GM12875 (cell line): ENCODE results near the gene NHLH1.
A peak's percentile ranks its signal among the peaks of the same experiment; 100 is the strongest.

Source experiments
- H3K4me3 ChIP-seq: one replicate; pipeline ENCODE4 v1.5.1; 2011; ENCODE audit warnings: low read depth, low read length, control low read depth
- TF ChIP-seq, protein P1 (sequence below): IDR thresholded peaks from 2 replicates; pipeline ENCODE4 v1.5.1; 2011; ENCODE audit warnings: low read depth, mild to moderate bottlenecking, control low read depth, inconsistent platforms, low read length, moderate library complexity, borderline replicate concordance; ENCODE audit not compliant: insufficient read depth

NHLH1 gene

GRCh38 chr1:160371346-160371631 lies 4.4 kb downstream of the NHLH1 start:
- TF ChIP-seq, protein P1, sequence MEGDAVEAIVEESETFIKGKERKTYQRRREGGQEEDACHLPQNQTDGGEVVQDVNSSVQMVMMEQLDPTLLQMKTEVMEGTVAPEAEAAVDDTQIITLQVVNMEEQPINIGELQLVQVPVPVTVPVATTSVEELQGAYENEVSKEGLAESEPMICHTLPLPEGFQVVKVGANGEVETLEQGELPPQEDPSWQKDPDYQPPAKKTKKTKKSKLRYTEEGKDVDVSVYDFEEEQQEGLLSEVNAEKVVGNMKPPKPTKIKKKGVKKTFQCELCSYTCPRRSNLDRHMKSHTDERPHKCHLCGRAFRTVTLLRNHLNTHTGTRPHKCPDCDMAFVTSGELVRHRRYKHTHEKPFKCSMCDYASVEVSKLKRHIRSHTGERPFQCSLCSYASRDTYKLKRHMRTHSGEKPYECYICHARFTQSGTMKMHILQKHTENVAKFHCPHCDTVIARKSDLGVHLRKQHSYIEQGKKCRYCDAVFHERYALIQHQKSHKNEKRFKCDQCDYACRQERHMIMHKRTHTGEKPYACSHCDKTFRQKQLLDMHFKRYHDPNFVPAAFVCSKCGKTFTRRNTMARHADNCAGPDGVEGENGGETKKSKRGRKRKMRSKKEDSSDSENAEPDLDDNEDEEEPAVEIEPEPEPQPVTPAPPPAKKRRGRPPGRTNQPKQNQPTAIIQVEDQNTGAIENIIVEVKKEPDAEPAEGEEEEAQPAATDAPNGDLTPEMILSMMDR, result no peak
- no peak overlapping the region for H3K4me3 ChIP-seq

- TF ChIP-seq, protein P1, result no peak
- no peak overlapping the region for H3K4me3 ChIP-seq
Measured at GRCh38 chr1:160371756-160372155, 4.9 kb downstream of the NHLH1 start.

DNA sequence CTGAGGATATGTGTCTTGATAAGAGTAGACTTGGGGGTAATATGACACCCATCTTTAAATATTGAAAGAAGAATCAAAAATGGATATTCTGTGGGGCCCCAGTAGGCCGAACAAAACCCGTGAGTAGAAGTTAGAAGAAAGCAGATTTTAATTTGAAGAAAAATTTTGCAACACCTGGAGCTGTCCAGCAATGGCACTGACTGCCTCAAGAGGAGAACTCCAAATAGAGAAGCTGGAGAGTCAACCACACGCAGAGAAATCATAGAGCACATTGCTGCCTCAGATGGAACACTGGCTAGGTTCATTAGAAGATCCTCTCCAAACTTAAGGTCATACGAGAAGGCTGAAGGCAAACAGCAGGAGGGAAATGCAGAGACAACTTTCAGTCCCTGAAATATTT lies 6.8 kb downstream of the NHLH1 start:
- no peak overlapping the region for H3K4me3 ChIP-seq
- TF ChIP-seq, protein P1, result no peak

- TF ChIP-seq, protein P1, result no peak
- H3K4me3 ChIP-seq, result no peak overlapping the region
Measured at GRCh38 chr1:160374306-160375110, 7.6 kb downstream of the NHLH1 start.

DNA sequence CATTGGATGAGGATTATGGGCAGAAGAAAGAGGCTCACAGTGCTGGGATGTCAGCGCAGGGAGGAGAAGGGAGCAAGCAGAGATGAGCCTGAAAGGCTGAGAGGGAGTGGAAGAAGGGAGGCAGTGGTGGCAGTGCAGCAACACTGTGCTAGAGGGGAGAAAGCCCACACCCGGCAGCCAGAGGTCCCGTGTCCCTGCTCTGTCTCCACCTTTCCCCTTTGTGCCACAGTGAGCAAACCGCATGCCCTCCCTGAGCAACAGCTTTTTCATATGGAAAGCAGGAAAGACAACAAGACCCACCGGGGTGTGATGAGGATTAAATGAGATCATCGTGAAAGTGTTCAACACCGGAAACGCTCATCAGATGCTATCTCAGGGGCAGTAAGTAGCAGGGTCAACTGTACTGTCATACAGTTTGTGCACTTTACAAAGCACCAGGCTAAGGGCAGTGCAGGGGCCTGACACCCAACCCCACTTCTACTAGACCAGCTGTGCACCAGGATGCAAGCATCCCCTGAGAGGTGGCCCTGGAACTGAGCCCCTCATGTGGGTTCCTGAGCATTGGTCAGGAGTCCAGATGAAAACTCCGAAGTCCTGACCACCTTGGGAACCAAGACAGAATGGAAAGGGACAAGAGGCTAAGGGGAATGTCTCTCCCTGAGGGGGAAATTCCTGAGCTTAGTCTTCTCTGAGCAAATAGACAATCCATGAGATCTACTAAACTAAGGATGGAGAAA lies 9.1 kb downstream of the NHLH1 start:
- TF ChIP-seq, protein P1, result no peak
- H3K4me3 ChIP-seq, result no peak overlapping the region

GRCh38 chr1:160376525-160377131 lies 9.8 kb downstream of the NHLH1 start:
- no peak overlapping the region for H3K4me3 ChIP-seq
- TF ChIP-seq, protein P1, result peak; percentile 92
